Measurements from ENCODE around the gene CBX1.
"Not testable (repeated sequence)": the region's sequence is repeated elsewhere in the genome, so short reads cannot be mapped to it uniquely, and the experiment has no call there.

GRCh38 chr17:48034734-48035133 is 66.5 kb downstream of the CBX1 start:
- TF ChIP-seq, protein P1, sequence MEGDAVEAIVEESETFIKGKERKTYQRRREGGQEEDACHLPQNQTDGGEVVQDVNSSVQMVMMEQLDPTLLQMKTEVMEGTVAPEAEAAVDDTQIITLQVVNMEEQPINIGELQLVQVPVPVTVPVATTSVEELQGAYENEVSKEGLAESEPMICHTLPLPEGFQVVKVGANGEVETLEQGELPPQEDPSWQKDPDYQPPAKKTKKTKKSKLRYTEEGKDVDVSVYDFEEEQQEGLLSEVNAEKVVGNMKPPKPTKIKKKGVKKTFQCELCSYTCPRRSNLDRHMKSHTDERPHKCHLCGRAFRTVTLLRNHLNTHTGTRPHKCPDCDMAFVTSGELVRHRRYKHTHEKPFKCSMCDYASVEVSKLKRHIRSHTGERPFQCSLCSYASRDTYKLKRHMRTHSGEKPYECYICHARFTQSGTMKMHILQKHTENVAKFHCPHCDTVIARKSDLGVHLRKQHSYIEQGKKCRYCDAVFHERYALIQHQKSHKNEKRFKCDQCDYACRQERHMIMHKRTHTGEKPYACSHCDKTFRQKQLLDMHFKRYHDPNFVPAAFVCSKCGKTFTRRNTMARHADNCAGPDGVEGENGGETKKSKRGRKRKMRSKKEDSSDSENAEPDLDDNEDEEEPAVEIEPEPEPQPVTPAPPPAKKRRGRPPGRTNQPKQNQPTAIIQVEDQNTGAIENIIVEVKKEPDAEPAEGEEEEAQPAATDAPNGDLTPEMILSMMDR (IDR thresholded peaks at IDR 0.05), result not testable (repeated sequence)
- TF ChIP-seq POLR2A (IDR thresholded peaks at IDR 0.05), result not testable (repeated sequence)

Measured in vagina (tissue), 2 donors.